NK-92 treated with Interleukin-12 subunit alpha and Interleukin-12 subunit beta, amount 100 ng/mL, for 24 hours (cell line): ENCODE measurements around the gene MROH7.
"Not testable (repeated sequence)": the region's sequence is repeated elsewhere in the genome, so short reads cannot be mapped to it uniquely, and the experiment has no call there.

Experiments used
- DNase-seq: peaks from one replicate; lab custom pipeline; 2025; lab: John Stamatoyannopoulos, UW

MROH7 gene

DNA sequence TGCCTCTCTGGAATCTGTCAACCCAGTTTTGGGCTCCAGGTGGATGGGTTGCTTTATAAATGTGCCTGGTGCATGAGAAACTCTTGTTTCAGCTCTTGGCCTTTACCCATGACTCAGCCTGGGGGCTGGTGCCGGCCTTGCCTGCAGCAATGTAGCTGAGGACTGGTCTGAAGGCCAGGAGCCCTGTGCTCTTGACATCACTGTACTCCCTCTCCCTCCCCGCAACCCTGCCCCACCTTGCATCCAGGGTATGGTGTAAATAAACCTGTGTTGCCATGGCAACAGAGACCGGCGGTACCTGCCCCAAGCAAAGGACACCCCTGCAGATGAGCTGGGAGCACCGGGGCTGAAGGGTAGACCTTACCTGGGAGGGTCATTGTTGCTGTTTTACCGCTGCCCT lies 31.5 kb upstream of the MROH7 start:
- no peak for DNase-seq

DNA sequence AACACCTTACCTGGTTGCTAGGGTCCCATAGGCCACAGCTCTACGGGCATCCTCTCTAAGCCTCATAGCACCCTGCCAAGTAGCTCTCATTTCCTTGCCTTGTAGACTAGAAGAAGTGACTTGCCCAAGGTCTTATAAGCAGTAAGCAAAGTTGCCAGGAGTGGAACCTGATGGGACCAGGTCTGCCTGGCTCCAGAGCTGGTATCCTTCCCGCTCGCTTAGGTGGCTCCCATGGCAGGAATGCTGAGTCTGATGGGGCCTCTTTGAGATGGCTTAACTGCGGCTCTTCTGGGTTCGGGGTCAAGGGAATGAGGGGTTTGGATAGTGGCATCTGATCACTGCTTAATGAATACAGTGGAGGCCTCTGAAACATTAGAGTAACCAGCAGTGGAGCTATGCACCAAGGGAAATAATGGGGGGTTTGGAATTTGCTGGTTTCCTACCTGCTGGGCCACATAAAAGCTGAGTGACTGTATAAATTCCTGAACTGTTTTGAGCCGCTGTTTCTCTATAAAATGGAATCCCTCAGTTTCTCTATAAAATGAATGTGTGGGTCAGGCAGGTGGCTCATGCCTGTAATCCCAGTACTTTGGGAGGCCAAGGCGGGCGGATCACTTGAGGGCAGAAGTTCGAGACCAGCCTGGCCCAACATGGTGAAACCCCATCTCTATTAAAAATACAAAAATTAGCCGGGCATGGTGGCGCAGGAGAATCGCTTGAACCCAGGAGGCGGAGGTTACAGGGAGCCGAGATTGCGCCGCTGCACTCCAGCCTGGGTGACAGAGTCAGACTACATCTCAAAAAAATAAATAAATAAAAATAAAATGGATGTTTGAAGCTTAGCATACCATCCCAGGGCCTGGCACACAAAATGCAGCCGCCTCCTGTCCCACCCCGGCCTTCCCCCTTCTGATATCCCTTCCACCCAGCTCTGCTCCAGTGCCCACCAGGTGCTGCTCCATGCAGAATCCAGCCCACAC lies 30.7 kb upstream of the MROH7 start:
- DNase-seq = no peak

DNA sequence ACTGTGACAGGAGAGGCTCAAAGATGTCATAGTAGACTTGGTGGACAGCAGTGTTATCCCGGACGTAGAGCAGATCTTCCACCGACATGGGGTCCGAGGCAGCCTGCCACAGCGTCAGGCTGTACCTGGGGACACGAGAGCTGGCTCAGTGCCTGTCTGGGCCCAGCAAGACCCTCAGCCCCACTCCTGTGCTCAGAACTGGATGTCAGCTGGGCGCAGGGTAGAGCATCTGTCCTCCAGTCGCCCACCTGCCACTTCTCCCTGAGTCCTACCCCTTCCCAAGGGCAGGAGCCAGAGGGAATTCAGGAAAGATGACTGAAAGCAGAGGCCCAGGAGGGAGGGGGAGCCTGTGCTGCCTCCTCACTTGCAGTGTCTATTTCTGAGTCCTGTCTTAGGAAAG lies 30.0 kb upstream of the MROH7 start:
- no peak for DNase-seq

DNA sequence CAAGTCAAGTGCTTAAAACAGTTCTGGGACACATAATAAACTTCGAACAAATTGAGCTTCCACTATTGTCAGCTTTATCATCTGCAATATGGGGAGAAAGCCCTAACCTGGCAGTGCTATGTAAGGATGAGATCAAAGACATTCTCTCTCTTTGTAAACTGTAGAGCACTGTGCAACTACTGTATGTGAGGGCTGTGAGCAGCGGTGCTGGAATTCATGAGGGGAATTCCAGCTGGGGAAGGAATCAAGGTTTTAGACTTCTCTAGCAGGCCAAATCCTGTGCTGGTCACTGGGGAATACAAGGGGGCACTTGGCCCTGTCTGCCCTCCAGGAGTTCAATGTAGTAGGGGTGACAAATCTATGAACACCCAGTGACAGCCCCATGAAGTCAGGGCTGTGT lies 27.6 kb upstream of the MROH7 start:
- no peak for DNase-seq

DNA sequence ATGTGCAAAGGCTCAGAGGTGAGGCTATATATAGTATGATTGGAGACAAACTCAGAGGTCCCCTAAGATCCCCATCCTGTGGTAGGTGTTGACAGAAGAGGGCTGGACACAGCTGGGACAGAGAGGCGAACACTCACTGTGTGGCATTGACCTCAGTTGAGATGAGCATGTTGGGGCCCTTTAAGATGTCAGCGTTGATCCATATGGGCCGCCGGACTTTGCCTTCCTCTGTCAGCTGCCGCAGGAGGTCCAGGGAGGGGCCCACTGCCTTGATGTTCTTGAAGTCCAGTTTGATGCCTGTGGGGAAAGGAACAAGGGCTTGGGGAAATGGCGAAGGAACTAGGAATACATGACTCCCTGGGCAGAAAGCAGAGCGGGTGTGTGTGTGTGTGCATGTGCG lies 27.0 kb upstream of the MROH7 start:
- DNase-seq = no peak

DNA sequence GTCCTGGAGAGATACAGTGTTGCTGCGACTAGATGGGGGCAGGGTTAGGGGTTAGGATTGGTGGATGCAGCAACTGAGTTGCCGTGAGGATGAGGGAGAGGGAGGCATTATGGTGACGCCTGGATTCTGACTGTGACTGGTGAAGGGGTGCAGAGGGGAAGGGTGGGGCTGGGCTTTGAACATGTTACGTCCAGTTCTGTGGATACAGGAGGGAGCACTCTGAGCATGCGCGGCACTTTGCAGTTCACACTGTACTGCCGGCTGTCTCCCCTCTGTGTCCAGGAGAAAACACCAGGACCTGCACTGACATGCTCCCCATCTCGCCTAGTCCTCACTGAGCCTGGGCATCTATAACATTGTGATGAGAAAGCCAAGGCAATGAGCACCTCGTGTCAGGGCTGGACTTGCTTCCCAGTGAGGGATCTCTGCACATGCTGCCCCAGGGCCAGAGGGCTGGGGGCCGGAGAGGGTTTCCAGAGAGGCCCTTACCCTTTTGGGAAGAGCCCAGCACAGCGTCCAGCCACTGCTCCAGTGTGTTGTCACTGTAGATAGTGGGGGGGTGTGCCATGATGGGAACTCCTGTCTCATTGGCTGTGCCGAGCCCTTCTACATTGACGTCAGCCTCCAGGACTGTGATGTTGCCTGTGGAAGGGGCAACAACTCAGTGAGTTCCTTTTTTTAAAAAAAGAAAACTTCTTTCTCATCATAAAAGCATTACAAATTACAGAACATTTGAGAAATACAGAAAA lies 25.9 kb upstream of the MROH7 start:
- DNase-seq = no peak

DNA sequence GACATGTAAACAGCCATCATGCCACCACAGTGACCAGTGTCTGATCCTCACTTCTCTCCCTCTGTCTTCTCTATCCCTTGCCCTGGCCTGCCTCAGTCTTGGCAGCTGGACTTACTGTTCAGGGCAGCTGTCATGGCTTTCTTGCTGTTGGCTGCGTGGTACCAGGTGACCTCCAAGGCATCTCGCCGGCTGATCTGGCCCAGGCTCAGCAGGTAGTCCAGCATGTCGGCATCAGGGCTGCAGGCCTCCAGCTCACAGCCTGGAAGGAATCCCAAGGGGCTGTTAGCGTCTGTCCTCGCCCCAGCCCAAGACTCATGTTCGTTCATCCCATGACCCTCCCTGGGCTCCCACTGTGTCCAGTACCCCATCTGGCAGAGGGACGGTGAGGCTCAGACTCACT lies 21.8 kb upstream of the MROH7 start:
- DNase-seq = no peak

DNA sequence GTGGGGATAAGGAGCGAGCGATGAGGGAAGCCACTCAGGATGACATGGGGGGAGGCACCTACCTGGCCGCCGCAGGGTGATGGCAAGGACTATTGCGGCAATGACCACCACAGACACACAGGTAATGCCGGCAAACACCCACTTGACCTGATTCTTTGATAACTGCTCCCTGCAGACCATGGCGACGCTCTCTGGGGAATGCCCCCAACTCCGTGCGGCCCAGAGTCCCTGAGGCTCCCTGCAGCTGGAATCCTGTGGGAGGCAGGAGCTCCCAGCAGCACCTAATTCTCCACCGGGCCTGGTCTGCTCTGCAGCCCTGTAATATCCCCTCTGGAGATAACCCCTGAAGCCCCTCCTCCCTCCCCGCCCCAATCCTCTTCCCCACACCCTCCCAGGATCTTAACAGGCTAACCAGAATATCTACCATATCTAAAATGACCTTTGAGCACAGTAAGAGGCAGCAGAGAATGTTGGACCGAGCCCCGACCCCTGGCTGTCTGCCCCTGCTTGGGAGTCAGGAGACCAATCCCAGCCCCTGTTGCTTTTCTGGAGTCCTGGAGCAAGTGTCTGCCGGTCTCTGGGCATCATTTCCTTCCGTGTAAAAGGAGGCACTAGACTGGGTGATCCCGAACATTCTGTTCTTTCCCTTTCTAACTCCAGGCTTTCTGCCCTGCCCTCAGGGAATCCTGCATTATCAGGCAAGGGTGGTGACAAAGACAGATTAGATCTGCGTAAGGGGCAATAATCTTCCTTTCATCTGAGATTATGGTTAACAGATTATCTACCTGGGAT lies 18.2 kb upstream of the MROH7 start, which contains the start of gene FAM151A:
TSS of gene FAM151A (minus strand) at position 310 of the 792 bp plus-strand sequence. CDS start at position 180, 130 bp downstream.
- DNase-seq = no peak

DNA sequence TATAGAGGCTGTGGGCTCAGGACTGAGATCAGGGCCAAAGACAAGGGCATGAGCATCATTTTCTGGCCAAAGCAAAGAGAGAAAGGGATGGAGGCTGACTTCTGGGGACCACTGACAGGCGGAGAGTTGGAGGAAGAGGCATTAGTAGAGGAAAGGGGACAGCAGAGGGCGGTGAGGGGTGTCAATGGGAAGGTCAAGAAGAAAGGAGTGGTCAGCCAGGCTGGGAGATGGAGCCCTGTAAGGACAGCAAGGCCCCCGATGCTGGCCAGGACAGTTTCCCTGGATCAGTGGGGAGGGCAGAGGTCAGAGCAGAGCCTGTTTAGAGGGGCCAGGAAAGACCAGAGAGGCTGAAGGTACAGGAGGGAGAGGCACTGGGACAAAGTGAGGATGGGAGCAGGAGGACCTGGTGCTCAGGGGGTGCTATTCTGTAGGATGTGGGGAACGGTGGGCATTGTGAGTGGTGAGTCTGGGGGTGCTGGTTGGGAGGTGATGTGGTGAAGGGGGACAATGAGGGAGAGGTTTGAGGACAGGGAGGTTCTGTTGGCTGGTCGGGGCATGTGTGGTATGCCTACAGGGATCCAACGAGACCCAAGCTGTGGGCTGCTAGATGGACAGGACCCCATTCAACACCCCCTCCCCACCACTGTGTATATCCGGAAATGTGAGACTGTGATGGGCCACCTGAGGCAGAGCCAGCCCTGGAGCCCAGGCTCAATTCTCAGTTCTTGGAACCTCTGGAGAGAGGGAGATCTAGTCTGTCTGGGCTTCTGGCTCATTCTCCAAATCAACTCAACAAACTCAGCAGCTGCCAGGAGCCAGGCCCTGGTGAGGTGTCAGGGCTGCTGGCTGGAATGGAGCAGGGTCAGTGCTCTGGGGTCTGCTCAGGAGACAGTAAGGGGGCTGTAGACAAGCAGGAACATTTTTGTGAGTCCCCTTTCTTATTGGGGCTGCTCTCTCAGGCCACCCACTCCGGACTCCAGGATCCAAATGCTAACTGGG lies 16.8 kb upstream of the MROH7 start:
- DNase-seq = no peak

DNA sequence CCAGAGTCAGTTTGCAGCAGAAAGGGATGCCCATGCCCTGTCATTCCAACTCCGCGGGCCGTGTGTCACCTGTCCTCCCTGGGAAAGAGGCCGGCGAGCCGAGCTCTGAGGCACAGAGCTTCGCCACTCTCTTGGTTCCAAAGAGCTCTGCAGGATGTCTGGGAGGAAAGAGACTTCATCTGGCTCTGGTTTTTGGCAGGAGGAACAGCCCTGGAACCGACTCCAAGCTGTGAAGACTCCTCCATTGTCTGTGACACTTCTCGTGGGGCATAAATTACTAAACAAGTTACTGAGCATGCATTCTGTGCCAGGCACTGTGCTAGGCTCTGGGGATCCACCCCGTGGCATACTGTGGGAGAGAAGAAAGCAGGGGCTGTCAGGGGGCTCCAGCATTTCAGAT lies 14.4 kb upstream of the MROH7 start:
- no peak for DNase-seq

DNA sequence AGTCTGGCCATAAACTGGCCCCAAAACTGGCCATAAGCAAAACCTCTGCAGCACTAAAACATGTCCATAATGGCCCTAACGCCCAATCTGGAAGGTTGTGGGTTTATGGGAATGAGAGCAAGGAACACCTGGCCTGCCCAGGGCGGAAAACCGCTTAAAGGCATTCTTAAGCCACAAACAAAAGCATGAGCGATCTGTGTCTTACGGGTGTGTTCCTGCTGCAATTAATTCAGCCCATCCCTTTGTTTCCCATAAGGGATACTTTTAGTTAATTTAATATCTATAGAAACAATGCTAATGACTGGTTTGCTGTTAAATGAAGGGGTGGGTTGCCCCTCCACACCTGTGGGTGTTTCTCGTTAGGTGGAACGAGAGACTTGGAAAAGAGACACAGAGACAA lies 5.8 kb upstream of the MROH7 start:
- DNase-seq = not testable (repeated sequence)

DNA sequence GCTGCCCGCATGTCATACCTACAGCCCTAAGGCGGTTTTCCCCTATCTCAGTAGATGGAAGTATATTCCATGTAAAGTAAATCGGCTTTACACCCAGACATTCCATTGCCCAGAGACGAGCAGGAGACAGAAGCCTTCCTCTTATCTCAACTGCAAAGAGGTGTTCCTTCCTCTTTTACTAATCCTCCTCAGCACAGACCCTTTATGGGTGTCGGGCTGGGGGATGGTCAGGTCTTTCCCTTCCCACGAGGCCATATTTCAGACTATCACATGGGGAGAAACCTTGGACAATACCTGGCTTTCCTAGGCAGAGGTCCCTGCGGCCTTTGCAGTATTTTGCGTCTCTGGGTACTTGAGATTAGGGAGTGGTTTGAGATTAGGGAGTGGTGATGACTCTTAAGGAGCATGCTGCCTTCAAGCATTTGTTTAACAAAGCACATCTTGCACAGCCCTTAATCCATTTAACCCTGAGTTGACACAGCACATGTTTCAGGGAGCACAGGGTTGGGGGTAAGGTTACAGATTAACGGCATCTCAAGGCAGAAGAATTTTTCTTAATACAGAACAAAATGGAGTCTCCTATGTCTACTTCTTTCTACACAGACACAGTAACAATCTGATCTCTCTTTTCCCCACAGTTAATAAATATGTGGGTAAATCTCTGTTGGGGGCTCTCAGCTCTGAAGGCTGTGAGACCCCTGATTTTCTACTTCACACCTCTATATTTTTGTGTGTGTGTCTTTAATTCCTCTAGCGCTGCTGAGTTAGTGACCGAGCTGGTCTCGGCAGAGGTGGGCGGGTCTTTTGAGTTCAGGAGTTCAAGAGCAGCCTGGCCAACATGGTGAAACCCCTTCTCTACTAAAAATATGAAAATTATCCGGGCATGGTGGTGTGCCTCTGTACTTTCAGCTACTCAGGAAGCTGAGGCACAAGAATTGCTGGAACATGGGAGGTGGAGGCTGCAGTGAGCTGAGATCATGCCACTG lies 4.8 kb upstream of the MROH7 start:
- DNase-seq = not testable (repeated sequence)

DNA sequence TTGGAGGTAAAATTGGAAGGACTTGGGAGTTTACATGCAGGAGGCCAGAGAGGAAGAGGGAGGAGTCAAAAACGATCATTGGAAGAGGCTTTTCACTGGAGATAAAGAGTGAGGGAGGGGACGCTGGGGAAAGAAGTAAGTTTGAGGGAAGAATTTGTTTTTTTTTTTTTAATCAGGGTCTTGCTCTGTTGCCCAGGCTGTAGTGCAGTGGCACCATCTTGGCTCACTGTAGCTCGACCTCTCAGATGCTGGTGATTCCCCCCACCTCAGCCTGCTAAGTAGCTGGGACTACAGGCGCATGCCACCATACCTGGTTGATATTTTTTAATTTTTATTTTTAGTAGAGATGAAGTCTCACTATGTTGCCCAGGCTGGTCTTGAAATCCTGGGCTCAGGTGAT lies 1.2 kb upstream of the MROH7 start:
- DNase-seq = no peak

DNA sequence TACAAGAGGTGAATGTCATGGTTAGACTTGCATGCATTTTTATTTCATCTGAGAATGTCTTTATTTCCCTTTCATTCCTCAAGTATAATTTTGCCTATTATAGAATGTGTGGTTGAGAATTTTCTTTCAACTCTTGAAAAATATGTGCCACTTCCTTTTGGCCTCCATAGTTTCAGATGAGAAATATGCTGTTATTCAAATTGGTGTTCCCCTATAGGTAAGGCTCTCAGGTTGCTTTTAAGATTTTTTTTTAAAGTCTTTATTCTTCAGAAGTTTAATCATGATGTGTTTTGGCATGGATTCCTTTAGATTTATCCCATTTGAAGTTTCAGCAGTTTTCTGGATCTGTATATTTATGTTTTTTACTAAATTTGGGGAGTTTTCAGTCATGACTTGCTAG lies 2.1 kb downstream of the MROH7 start:
- no peak for DNase-seq

DNA sequence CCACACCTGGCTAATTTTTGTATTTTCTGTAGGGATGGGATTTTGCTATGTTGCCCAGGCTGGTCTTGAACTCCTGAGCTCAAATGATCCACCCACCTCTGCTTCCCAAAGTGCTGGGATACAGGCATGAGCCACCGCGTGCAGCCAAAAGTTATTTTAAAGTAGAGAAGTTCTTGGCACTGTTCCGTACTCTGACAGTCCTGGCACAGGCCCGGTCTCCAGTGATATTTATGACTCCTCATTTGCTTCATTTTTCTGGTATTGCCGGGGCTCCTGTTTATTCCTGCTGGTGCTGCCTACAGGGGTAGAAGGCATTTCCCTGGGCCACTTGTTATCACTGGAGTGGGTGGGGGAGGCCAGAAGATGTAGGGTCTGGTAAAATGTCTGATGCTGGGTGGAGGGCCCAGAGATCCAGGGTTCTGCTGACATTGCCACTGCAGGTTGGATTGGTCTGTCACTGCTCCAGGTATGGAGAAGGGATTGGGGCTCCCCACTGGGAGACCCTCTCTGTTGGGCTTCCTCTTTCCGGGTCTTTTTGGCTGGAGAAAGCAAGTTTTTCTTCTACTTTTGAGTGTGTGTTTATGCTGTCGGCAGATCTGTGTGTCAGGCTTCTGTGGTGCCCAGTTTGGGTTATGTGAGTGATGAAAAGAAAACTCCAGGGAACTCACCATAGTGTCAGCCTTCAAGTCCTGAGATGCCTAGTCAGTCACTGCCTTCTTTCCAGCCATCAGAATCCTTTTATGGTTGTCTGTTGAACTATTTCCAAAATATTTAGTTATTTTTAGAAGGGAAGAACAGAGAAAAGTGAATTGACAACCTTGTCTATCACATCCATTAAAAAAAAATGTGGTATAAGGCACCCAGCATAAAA lies 4.5 kb downstream of the MROH7 start:
- no peak for DNase-seq

DNA sequence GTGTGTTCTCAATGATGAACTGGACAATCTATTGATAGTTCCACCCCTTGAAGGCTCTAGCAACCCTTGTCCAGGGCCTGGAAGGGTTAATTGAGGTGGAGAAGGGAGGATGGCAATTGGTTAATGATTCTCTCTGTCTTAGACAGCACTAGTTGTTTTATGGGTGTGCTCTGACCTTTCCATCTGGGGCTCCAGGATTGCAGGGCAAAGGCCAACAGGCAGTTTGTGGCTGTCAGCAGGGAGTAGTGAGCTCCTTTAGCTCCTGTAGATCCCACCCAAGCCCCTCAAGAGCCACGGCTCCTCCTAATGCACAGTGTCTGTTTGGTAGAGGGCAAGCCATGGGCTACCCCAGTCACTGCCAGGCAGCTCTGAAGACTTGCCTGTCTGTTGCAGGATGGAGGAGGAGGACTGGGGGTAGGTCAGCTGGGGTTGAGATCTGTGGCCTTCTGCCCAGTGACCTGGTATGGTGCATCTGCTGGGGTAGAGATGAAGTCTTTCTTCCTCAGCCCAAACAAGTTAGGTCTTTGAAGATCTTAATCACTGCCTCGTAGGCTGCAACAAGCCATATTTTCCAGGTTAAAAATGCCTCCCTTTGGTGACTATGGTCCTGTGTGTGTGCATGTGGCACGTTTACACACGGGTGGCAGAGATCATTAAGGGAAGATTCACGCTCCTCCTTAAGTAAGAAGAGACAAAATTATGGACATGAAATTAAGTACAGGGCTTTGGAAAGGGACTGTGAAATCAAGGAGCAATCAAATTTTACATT lies 7.7 kb downstream of the MROH7 start:
- no peak for DNase-seq

DNA sequence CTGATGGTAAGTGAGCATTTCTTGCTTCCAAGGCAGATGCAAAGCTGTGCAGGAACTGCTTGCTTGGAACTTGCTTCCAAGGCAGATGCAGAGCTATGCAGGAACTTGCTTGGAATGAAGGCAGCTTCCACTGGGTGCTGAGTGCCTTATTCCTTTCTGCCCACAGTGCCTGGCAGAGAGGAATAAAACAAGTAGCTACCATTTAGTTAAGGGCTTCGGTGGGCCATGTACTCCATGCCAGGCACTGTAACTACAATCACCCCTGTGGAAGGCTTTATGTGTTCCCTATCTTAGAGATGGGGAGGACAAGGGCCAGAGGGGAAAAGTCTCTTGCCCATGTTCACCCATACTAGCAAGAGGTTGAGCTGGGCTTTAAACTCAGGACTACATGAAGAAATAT lies 8.3 kb downstream of the MROH7 start:
- no peak for DNase-seq

DNA sequence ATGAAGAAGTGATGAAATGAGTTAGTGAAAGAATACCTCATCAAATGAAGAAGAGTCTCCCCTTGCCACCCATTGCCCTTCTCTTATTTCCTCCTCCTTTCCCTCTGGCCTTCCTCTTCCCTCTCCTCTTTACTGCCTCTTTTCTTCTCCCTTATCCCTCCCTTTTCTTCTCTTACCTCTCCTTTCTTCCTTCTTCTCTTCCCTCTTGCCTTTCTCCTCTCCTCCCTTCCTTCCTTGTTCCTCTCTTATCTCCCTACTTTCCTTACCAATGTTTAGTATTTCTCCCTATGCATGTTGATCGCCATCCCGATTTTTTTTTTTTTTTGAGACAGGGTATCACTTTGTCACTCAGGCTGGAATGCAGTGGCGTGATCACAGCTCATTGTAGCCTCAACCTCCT lies 8.8 kb downstream of the MROH7 start:
- no peak for DNase-seq
